Mammary epithelial cell (primary cell): ENCODE measurements around the gene TMEM135.
A peak's percentile ranks its signal among the peaks of the same experiment; 100 is the strongest.

Experiments used
- EZH2 ChIP-seq: IDR thresholded peaks from 2 replicates; pipeline ENCODE4 v1.6.1; 2012; ENCODE audit warnings: low read length, inconsistent platforms, borderline replicate concordance
- TF ChIP-seq, protein P1 (sequence below), 2 donors: IDR thresholded peaks in 1 of 2; conservative IDR thresholded peaks in 1 of 2; 2 replicates each; pipeline ENCODE4 v1.5.1; 2011 to 2012; ENCODE audit warnings: inconsistent platforms in 2 of 2, low read length in 2 of 2, mild to moderate bottlenecking in 2 of 2, control low read depth in 1 of 2, low read depth in 1 of 2; ENCODE audit not compliant: insufficient read depth in 1 of 2; ENCODE audit errors: extremely low read depth in 1 of 2

DNA sequence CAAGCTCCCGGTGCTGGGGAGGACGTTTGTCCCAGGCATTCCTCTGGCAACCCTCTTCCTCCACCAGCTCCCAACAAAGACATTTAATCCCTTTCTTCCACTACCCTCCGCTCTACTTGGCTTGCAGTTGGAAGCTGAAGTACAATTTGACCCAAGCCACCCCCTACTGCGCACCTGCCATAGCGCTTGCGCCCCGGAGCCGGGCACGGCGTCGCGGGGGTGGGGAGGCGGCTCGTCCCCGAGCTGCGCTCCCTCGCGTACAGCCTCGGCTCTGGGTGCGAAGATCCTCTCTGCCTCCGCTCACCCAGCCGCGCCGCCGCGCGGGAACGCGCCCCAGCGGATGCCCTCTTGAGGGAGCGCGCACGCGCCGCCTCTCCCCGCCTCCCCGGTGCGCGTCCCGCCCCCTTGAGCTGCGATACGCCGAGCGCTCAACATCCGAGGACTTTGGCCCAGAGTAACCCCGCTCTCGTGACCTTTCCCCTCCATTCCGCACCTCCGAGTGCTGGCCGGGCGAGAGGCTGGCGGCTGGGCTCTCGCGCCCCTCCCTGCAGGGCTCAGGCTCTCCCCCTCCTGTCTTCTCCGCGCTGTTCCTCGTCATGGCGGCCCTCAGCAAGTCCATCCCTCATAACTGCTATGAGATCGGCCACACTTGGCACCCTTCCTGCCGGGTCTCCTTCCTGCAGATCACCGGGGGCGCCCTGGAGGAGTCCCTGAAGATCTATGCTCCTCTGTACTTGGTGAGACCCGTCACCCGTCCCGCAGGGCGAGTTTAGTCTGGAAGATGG lies at the start of gene TMEM135:
- TF ChIP-seq, protein P1, sequence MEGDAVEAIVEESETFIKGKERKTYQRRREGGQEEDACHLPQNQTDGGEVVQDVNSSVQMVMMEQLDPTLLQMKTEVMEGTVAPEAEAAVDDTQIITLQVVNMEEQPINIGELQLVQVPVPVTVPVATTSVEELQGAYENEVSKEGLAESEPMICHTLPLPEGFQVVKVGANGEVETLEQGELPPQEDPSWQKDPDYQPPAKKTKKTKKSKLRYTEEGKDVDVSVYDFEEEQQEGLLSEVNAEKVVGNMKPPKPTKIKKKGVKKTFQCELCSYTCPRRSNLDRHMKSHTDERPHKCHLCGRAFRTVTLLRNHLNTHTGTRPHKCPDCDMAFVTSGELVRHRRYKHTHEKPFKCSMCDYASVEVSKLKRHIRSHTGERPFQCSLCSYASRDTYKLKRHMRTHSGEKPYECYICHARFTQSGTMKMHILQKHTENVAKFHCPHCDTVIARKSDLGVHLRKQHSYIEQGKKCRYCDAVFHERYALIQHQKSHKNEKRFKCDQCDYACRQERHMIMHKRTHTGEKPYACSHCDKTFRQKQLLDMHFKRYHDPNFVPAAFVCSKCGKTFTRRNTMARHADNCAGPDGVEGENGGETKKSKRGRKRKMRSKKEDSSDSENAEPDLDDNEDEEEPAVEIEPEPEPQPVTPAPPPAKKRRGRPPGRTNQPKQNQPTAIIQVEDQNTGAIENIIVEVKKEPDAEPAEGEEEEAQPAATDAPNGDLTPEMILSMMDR (conservative IDR thresholded peaks at IDR 0.05 in 1 of 2, IDR thresholded peaks at IDR 0.05 in 1 of 2; ENCODE audit: extremely low read depth in 1 of 2, insufficient read depth in 1 of 2, low read depth in 1 of 2, low read length in 2 of 2), result peak in 1 of 2 donors; percentile 18
- no peak for TF ChIP-seq EZH2
